HUDEP-2 (cell line): Measurements from ENCODE around the gene BARX2.

Experiments
- DNase-seq, 76 experiments: peaks; one replicate each; lab custom pipeline; 2025; ENCODE audit not compliant: unreplicated experiment in 76 of 76; lab: John Stamatoyannopoulos, UW

Gene BARX2

DNA sequence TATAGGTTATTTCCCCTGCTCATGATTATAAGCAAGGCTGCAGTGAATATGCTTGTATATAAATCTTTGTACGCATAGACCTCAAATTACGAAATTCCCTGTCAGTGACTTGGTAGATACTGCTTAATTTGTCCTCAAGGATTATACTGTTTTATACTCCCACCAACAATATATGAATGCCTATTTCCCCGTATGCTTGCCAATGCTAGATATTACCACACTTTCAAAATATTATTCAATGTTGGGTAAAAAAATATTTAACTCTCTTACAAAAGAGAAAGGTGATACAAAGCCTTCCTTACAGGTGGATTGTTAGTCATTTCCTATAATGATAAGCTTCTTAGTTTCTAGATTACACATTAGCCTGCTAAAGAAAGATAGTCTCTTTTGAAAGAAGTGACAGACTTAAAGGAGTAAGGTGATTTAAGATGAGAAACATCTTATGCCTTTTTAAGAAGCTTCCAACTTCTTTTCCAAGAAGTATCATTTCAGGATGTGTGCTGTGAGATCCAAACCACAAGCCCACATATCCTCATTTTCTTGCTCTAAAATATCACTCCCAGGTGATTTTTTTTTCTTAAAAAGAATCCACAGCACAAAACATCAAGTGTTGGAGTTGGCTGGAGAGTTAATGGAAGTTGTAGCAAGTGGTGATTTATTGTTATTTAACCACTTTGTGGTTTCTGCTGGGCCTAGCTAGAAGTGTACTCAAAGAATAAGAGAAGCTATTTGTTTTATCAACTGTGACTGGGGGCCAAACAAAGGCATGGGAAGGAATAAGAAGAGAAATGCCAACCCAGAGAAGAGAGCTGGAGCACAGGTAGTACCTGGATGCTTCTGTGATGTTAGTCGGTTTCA, 59.2 kb downstream of the BARX2 start:
- DNase-seq: no peak

DNA sequence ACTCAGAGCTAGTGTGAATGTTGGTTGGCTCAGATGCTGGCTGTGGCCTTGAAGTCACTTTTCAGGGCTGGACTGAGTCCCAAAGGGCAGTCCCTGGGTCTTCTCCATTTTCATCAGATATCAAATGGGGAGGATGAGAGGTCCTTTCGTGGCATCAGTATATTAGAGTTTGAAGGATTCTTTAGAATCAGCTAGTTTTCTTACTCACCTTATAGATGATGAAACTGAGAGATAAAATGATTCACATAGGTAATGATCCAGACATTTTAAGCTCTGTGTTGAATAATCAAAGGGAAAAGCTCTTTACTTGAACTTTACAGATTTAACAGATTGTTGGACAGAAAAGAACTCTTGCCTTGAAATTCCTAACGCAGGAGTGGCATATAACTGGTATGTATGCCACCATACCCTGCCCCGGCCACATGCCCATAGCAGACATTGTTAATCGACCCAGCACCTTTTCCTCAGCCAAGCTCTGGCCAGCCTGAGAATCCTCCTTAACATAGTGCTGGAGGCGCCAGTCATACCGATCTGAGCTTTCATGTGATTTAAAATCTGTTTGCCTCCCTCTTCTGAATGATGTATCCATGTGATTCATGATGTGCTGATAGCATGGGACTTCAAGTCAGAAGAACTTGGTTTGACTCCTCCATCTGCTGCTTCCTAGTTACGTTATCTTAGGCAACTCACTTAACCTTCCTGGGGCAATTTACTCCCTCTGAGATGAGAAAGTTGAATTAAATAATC, 60.0 kb downstream of the BARX2 start:
- DNase-seq: no peak

DNA sequence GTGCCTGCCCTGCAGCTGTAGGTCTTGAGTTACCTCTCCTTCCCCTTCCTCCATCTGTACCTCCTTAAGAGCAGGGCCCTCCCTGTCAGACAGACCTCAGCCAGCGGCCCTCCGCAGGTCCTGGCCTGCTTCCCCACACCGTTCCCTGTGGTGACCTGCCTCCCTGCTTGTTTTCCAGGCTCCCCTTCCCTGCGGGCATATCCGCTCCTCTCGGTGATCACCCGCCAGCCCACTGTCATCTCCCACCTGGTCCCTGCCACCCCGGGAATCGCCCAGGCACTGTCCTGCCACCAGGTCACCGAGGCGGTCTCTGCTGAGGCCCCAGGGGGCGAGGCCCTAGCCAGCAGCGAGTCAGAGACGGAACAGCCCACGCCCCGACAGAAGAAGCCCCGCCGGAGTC, 60.9 kb downstream of the BARX2 start:
- no peak for DNase-seq

DNA sequence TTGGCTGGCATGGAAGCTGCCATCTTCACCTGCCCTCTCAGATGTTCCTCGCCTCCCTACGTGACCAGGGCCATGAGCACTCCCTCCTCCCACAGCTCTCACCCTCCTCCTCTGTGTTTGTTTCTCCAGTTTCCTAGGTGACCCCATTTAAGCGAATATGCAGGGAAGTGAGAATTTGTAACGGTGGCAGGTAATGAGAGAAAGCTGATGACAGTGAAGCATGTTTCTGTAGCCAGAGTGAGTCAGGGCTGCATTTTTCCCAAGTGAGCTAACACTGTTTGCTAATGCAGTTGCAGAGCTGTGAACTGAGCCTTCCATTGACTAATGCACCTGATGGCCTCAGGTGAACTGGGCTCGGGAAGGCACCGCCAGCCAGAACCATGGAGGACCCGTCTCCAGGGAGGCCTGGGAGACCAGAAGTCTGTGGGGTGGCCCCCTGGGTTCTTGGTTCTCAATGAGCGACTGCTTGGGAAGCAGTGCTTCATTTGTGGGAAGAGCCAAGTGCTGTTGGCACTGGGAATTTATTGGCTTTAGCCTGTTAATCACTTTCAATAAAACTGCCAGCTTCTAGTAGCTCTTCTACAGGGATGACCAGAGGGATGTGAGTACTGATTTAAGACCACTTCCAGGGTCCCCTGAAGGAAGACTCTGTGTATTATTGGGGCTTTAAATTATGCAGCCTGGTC, 64.5 kb downstream of the BARX2 start:
- DNase-seq: no peak

DNA sequence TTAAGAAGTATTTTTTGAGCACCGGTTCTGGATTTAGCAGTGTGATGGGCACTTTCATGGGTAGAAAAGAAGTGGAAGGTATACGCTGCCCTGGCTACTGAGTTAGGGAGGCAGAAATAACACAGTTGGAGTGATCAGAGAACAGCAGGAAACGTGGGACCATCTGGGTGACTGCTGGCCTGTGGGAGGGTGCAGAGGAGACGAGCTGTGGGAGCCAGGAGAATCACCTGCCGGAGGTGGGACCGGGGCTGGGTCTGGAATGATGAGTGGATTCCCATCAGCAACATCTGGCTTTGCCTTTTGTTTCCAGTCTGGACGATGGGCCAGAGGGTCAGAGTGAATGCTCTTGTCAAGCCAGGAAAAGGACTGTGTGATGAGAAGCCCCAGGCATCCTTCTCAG, 66.5 kb downstream of the BARX2 start:
- no peak for DNase-seq

DNA sequence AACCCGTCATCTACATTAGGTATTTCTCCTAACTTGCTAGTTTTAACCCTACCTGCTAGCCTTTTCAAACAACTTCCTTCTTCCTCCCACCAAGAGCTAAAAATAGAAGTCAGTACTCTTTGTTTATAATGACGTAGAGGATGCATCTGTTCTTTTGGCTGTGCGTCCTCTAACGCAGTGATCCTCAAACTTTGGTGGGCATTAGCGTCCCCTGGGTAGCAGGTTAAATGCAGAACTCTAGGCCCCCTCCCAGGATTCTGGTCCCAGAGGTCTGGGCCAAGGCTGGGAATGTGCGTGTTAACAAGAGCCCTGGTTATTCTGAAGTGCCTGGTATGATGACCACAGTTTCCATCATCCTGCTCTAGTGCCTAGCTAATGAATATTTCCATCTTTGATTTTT, 67.6 kb downstream of the BARX2 start:
- no peak for DNase-seq

DNA sequence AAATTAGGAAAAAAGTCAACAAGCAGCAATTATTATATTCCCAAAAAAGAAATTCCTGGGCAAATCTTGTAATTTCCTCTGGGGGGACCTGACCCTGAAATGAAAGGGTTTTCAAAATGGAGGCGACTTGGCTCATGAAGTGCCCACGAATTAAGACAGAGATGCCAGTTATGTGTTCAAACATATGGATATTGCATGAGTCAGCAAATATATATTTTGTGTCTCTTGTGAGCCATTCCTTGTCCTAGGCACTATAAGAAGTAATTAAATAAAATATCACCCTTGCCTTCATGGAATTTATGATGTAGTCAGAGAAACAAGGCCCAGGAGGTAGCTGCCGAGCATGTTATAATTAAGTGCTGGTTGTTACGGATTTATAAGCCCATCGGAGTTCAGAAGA, 68.6 kb downstream of the BARX2 start:
- no peak for DNase-seq

DNA sequence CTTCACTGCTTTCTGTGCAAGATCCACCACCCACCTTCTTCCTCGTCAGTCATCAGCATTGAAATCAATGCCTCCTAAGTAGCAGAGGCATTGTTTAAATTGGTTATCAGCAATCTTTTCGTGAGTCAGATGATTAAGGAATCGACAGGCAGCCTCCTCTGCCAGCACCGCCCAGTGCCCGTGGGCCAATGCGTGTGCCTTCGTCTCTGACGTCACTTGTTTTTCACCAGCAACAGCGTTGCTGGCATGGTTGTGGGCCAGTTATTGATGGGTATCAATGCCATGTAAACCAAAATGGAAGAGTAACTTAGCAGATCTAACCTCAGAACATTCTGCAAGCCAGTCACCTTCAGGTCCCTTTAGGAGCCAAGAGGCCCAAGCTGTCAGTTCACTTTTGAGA, 69.6 kb downstream of the BARX2 start:
- no peak for DNase-seq

DNA sequence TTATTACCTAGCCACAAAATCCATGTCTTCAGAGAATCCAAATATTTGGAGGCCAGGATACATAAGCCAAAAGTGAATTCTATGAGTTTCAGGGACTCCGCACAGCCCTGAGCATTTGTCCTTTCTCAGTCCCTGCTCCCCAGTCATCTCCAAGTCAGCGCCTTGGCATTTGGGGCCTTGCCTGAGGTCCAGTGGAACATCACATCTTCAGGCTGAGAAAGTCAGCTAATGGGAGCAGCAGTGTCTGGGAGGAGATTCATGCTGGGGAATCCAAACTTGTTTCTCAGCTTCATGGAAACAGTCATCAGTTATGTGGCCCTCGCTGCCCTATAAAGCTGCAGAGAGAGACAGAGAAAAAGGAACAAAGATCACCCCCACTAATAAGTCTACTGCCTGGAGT, 70.9 kb downstream of the BARX2 start:
- DNase-seq: no peak

DNA sequence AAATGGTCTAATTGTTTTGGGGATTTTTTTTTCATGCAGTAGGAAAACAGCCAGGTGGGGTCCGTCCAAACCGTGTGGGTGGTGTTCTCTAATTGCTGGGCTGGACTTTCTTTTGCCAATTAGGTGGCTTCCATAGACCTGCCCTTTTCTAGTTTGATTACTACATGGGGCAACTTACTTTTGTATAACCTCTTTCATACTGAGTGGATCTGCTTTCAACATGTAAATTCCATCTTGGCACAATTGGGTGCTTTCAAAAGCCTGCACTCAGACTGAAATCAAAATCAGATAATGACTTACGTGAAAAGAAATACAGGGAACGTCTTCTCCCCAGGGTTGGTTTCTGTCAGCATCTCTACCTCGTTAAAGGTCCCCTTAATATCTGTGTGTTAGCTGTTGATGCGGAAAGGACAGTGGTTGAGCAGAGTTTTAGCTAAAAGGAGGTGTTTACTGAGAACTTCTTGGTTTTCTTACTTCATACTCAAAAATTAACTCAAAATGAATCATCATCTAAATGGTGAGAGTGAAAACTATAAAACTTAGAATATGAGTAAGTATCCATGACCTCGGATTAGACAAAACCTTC, 72.1 kb downstream of the BARX2 start:
- DNase-seq: no peak

DNA sequence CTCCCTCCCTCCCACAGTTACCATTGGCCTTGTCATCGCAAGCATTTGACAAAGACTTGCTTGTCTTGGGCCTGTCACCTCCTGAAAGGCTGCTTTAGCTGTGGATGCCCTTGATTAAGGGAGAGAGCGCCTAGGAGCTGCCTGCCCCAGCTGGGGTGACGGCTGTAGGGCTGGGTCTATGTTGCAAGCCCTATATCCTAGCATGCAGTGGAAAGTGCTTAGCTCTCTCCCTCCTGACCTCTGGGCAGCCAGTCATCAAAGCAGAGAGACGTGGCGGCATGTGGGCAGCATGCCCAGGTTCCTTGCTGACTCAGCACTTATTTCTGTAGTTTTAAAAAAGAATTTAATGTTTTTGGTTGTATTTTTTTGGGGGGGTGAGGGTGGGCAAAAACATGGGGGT, 75.9 kb downstream of the BARX2 start:
- no peak for DNase-seq

DNA sequence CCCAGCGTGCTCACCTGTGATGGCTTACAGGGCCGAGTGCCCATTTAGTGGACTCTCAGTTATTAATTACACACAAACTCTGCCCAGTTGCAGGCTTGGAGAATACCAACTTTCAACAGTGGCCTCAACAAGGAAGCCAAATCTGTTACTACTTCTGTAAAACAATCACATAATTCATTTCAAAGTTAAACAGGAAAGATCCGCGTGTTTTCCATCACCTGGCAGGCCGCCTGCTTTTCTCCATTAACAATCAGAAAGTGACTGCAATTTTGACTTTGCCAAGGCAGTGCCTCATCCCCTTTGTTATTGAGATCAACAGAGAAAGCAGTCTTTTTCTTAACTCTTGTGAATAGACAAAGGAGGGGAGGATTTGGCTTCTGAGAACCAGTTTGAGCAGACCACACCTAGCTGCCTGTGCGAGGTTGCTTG, 77.7 kb downstream of the BARX2 start:
- no peak for DNase-seq

DNA sequence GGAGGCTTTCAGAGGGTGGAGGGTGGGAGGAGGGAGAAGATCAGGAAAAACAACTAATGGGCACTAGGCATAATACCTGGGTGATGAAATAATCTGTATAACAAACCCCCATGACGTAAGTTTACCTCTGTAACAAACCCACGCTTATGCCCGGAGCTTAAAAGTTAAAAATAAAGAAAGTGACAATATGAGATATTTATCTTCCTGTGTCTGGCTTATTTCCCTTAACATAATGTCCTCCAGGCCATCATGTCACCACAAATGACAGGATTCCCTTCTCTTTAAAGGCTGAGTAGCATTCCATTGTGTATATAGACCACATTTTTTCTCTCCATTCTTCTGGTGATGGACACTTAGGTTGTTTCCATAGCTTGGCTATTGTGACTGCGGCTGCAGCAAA, 79.5 kb downstream of the BARX2 start:
- no peak for DNase-seq

DNA sequence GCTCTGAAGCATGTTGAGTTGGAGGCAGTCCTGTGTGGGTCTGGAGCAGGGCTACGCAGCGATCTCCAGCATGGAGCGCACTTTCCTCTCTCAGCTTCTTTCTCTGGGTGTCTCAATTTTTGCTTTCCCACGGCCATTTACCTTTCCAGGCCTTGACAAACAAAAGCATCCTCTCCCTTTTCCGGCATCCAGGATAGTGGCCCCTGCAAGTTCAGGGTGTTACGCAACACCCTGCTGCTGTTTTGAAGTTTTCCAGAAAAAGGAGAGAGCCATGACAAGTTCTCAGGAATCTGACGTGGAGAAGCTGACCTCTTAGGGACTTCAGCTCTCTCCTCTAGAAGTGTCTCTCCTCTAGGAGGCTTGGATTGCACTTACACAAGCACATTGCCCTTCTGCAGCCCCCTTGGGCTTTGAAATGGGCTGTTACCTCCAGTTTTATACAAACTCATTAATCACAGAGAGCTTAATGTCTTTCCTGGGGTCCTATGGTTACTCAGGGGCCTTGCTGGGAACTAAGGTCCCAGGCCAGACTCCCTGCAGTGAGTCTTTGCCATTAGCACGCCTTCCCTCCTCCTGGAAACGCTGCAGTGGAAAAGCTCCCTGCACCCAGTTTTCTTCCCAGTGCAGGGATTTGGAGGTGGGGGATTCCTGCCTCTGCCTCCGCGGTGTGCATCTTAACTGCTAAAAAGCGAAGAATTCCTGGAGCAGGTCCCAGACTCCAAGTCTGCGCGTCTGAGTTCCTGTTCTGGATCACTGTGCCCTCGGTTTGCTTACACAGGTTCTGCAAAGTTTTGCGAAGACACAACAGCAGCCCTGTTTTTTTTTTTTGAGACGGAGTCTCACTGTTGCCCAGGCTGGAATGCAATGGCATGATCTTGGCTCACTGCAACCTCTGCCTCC, 80.4 kb downstream of the BARX2 start:
- no peak for DNase-seq

DNA sequence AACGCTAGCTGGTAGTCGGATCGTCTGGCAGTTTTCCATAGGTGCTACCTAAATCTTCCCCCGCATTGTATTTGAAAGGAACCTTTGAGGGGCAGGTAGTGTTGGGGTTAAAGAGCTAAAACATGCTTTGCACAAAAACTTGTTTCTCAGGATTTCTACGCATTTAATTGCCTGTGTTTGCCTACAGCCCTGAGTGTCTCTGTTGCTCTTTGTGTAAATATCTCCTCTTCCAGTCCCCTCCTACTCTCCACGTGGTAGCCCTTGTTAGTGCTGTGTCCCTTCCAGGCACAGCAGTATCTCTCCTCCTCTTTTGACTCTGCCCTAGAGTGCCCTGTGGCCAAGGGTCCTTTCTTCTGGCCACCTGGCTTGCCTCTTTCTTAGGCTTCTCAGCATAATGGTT, 81.7 kb downstream of the BARX2 start:
- DNase-seq: no peak

DNA sequence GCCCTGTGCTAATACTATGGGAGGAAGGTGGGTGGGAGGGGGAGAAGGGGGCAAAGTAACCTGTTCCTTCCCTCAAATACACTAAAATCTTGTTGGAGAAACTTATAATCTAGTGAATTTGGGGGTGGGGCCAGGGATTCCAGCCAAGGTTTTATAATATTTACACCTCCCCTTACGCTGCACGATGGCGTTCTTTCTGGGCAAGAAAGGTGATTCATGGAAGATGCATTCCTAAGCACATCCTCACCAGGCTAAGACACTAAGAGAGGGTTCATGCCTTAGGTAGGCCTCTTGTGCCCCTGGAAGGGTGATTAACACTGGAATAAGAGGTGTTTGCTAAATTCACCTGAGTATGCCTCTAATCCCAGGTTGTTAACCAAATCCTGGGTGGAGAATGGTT, 82.6 kb downstream of the BARX2 start:
- no peak for DNase-seq

DNA sequence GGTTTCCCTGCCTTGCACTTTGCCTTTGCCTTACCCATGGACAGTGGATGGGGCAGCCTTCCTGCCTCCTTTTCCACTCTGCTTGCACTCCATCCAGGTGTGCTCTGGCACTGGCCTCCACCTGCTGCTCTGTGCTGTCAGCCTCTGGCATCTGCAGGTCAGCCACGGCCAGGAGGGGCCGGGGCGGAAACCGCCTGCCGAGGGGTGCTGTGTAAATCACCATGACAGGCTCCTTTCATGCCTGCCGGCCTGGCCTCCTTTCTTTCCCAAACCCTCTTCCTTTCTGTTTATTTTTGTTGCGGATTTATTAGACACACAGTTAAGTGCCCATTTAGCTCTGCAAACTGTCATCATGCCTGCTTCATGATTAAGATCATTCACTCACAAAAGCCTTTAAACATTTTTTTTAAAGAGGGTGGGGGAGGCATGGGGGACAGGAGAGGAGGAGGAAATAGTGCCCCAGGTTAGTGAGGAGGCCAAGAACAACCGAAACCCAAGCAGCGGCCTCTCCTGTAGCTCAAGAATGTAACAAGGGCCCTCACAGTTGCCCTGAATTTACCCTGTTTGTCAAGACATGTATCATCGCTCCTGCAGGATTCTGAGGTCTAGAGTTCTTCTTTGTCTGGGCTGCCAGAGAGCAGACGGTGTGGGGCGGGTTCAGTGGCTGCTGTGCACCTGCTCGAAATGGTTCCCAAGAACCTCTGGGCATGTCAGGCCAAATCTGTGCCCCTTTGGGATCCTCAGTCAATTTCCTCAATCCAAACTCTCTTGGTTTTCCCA, 83.3 kb downstream of the BARX2 start:
- no peak for DNase-seq

DNA sequence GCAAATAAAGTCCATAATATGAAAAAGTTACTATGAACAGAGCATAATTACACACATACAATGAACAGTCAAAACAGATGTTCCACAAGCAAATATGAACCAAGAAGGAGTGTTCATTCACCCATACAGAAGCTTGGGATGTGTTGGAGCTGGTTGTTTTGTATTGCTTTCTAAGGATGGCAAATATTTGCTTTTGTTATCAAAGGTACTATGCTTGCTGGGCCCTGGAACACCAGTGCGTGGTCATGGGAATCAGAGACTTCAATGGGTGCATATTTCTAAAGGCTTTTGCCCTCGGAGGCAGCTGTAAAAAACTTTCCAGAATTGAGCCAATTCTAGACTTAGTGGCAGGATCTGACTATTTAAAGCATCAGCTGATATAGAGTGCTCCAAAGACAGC, 85.1 kb downstream of the BARX2 start:
- DNase-seq: no peak

DNA sequence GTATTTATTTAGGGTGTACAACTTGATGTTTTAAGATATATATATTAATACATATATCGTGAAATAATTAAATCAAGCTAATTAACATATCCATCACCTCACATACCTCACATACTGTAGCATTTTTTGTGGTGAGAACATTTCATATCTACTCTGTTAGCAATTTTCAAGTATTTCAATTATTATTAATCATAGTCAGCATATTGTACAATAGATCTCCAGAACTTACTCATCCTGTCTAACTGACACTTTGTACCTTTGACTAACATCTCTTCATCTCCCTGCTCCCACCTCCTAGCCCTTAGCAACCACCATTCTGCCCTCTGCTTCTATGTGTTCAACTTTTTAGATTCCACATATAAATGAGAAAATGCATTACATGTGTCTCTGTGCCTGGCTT, 108.4 kb downstream of the BARX2 start:
- no peak for DNase-seq

DNA sequence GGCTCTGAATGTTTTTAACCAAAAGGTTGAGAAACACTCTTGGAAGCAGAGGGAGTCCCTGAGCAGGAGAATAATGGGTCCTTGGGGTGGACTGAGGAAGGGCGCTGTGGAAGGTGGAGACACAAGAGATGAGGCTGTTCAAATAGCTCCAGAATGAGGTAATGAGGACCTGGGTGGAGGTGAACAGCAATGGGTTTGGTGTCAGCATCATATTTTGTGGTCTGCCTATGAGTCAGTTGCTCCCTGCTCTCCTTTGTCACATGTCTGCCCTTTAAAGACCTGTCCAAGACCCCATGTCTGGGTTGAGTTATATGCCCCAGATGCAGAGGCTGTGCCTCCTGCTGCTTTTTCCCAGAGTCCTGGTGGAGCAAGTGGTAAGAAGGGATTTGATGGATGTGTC, 113.6 kb downstream of the BARX2 start:
- no peak for DNase-seq
